Measurements from ENCODE around the gene SLC6A18.

DNA sequence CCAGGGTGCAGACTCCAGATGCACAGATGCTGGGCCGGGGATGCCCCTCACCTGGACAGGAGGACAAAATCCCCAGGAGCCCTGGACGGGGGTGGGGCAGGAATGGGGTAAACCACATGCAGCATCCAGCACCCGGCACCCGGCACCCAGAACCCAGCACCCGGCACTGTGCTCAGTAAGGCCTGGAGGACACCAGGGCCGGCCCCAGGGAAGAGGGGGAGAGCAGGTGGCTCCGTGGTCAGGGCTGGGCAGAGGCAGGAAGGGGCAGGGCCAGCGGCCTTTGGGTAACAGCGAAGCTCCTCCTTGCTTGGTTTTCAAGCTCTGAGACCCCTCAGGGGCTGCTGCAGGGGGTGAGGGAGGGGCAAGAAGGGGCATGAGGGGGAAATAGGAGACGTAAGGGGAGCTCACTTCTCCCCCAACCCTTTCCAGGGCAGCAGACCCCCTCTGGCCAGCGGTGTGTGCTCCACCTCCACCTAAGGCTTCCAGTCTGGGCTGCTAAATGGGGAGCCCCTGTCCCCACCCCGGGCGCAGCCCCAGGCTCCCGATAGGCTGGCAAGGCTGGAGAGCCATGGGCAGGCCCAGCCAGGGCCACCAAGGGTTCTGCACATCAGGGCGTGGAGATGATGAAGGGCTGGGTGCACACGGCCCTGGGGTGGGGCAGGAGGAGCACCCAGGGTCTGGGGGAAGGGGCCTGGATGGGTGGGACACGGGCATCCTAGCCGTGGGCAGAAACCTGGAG, 41.6 kb upstream of the SLC6A18 start:
- TF ChIP-seq CTCF (IDR thresholded peaks at IDR 0.05; ENCODE audit: low read depth, low read length) = no peak
- TF ChIP-seq EZH2phosphoT487 (IDR thresholded peaks at IDR 0.05; ENCODE audit: low read depth) = no peak

All from OCI-LY3 (cell line).